ENCODE data around the gene SAMD10. TPM values are rescaled to one million over a fixed set of nuclear protein-coding genes. Genes with fewer than 3 reads are reported as not detected.
A peak's percentile ranks its signal among the peaks of the same experiment; 100 is the strongest.

The SAMD10 gene
- total and polyA plus RNA-seq, 4 donors = 0.74 to 3.4 (median 2.1) TPM

GRCh38 chr20:63978319-63979228 is 868 bp downstream of the SAMD10 start (continued):
- TF ChIP-seq REST (IDR thresholded peaks at IDR 0.05) (no peak), TAF1 (conservative IDR thresholded peaks at IDR 0.05) (no peak), ZBTB33 (IDR thresholded peaks at IDR 0.05) (no peak), JUND (IDR thresholded peaks at IDR 0.05) (no peak)

GRCh38 chr20:63977739-63978276 is 1.6 kb downstream of the SAMD10 start:
- 56% methylated on average over 16 of the region's 16 CpGs for WGBS
- no peak for TF ChIP-seq RAD21 (IDR thresholded peaks at IDR 0.05)
- no peak for TF ChIP-seq TAF1 (conservative IDR thresholded peaks at IDR 0.05)
- no peak for TF ChIP-seq RXRA (IDR thresholded peaks at IDR 0.05)
- no peak for TF ChIP-seq MAX (IDR thresholded peaks at IDR 0.05)
- TF ChIP-seq CTCF (IDR thresholded peaks at IDR 0.05; ENCODE audit: low read depth, low read length, missing input control) = no peak
- TF ChIP-seq ATF3 (IDR thresholded peaks at IDR 0.05) = no peak
- TF ChIP-seq FOXA2 (IDR thresholded peaks at IDR 0.05) = no peak
- no peak for TF ChIP-seq HNF4G (IDR thresholded peaks at IDR 0.05)
- TF ChIP-seq ZBTB33 (IDR thresholded peaks at IDR 0.05) = no peak
- TF ChIP-seq JUND (IDR thresholded peaks at IDR 0.05) = no peak
- no peak for TF ChIP-seq NR2F2 (IDR thresholded peaks at IDR 0.05)
- TF ChIP-seq FOXA1 (IDR thresholded peaks at IDR 0.05) = no peak
- no peak for TF ChIP-seq SP1 (IDR thresholded peaks at IDR 0.05)
- no peak for TF ChIP-seq REST (IDR thresholded peaks at IDR 0.05)
- no peak for TF ChIP-seq YY1 (IDR thresholded peaks at IDR 0.05)
- TF ChIP-seq EGR1 (IDR thresholded peaks at IDR 0.05; ENCODE audit: low read depth in 2 of 2) = no peak
- TF ChIP-seq HNF4A (conservative IDR thresholded peaks at IDR 0.05) = no peak
- no peak for TF ChIP-seq GABPA (IDR thresholded peaks at IDR 0.05 in 1 of 2, conservative IDR thresholded peaks at IDR 0.05 in 1 of 2)
- no peak for DNase-seq (ENCODE audit: low spot score)
- Histone ChIP-seq H3K27ac (ENCODE audit: low read depth in 1 of 2, low read length in 2 of 2) (peak overlapping the region in 1 of 2 donors; percentile 16), H3K4me3 (ENCODE audit: low read depth in 1 of 3, low read length in 3 of 3) (no peak overlapping the region), H3K9ac (ENCODE audit: low read depth in 1 of 2, low read length in 2 of 2) (no peak overlapping the region), H3K36me3 (ENCODE audit: control insufficient read depth in 4 of 4, insufficient read depth in 3 of 4, low read depth in 1 of 4, low read length in 3 of 4) (no peaks in the 10 kb centered on the region), H3K9me3 (ENCODE audit: control insufficient read depth in 4 of 4, low read length in 3 of 4) (no peaks in the 10 kb centered on the region), H3K4me1 (ENCODE audit: control insufficient read depth in 4 of 4, insufficient read depth in 4 of 4, low read length in 3 of 4) (peaks cover 20 to 65% (median 43%) of the 10 kb centered on the region in 4 donors), H3K27me3 (ENCODE audit: control insufficient read depth in 4 of 4, insufficient read depth in 4 of 4, low read length in 3 of 4) (no peaks in the 10 kb centered on the region)
